Liver (tissue), 3 donors: ENCODE measurements around the gene IFRD2.
"Not testable (repeated sequence)": the region's sequence is repeated elsewhere in the genome, so short reads cannot be mapped to it uniquely, and the experiment has no call there.

Source experiments
- ATF3 ChIP-seq: IDR thresholded peaks from 2 replicates; pipeline ENCODE4 v1.6.1; 2016; ENCODE audit warnings: antibody characterized with exemption
- CTCF ChIP-seq: fragments of 150-350 bp; IDR thresholded peaks from 2 replicates; pipeline ENCODE4 v1.5.1; 2017; ENCODE audit warnings: improper control_type of control experiment, low read depth, low read length; ENCODE audit not compliant: missing input control
- EGR1 ChIP-seq, 2 donors: IDR thresholded peaks; 2 replicates each; pipeline ENCODE4 v1.6.1; 2016 to 2018; ENCODE audit warnings: antibody characterized with exemption in 2 of 2, low read depth in 2 of 2
- FOXA2 ChIP-seq: IDR thresholded peaks from 2 replicates; pipeline ENCODE4 v1.6.1; 2016; ENCODE audit warnings: antibody characterized with exemption
- GABPA ChIP-seq, 2 donors: IDR thresholded peaks in 1 of 2; conservative IDR thresholded peaks in 1 of 2; 2 replicates each; pipeline ENCODE4 v1.6.1; 2016; ENCODE audit warnings: antibody characterized with exemption in 2 of 2, mild to moderate bottlenecking in 1 of 2, moderate library complexity in 1 of 2
- HNF4A ChIP-seq, 2 donors: conservative IDR thresholded peaks; 2 replicates each; pipeline ENCODE4 v1.6.1; 2016; ENCODE audit warnings: antibody characterized with exemption in 2 of 2, mild to moderate bottlenecking in 2 of 2
- HNF4G ChIP-seq: IDR thresholded peaks from 2 replicates; pipeline ENCODE4 v1.6.1; 2016; ENCODE audit warnings: antibody characterized with exemption
- MAX ChIP-seq: IDR thresholded peaks from 2 replicates; pipeline ENCODE4 v1.6.1; 2016; ENCODE audit warnings: antibody characterized with exemption
- RAD21 ChIP-seq, 2 donors: IDR thresholded peaks; 2 replicates each; pipeline ENCODE4 v1.6.1; 2016; ENCODE audit warnings: antibody characterized with exemption in 2 of 2, mild to moderate bottlenecking in 2 of 2
- REST ChIP-seq: IDR thresholded peaks from 2 replicates; pipeline ENCODE4 v1.6.1; 2016; ENCODE audit warnings: antibody characterized with exemption, mild to moderate bottlenecking
- RXRA ChIP-seq, 2 donors: IDR thresholded peaks; 2 replicates each; pipeline ENCODE4 v1.6.1; 2017 to 2018; ENCODE audit warnings: antibody characterized with exemption in 2 of 2, mild to moderate bottlenecking in 1 of 2
- TAF1 ChIP-seq: conservative IDR thresholded peaks from 2 replicates; pipeline ENCODE4 v1.6.1; 2016; ENCODE audit warnings: antibody characterized with exemption, mild to moderate bottlenecking
- YY1 ChIP-seq: IDR thresholded peaks from 2 replicates; pipeline ENCODE4 v1.6.1; 2016; ENCODE audit warnings: antibody characterized with exemption, mild to moderate bottlenecking
- ZBTB33 ChIP-seq: IDR thresholded peaks from 2 replicates; pipeline ENCODE4 v1.6.1; 2016; ENCODE audit warnings: antibody characterized with exemption
- donor health status: healthy.
- donor health status: healthy.

- not testable (repeated sequence) for TF ChIP-seq YY1; ZBTB33; CTCF; GABPA (IDR thresholded peaks at IDR 0.05 in 1 of 2, conservative IDR thresholded peaks at IDR 0.05 in 1 of 2); RXRA (IDR thresholded peaks at IDR 0.05); ATF3; TAF1; RAD21 (IDR thresholded peaks at IDR 0.05); REST; HNF4G; MAX; EGR1 (IDR thresholded peaks at IDR 0.05; ENCODE audit: low read depth in 2 of 2); HNF4A (conservative IDR thresholded peaks at IDR 0.05); FOXA2
These were observed 19.8 kb upstream of the IFRD2 start for GRCh38 chr3:50312041-50312440.
